Stimulated activated CD4-positive, alpha-beta T cell treated with anti-CD3 and anti-CD28 coated beads, Interleukin-15, amount 100 ng/mL, for 1 hour (primary cell): ENCODE measurements around the gene ERVW-1.

ENCODE experiments used
- DNase-seq, 2 donors: peaks; one replicate each; pipeline ENCODE4 v3.0.0-alpha.2; 2020; ENCODE audit warnings: low read depth in 1 of 2, low spot score in 1 of 2

The ERVW-1 gene

GRCh38 chr7:92425311-92425947 lies 52.3 kb downstream of the ERVW-1 start:
- DNase-seq: no peak

GRCh38 chr7:92423710-92424131 lies 54.0 kb downstream of the ERVW-1 start:
- DNase-seq: no peak

- DNase-seq: no peak
Measured at GRCh38 chr7:92422926-92423325, 54.8 kb downstream of the ERVW-1 start.

- DNase-seq: no peak
Measured at GRCh38 chr7:92421676-92422435, 55.9 kb downstream of the ERVW-1 start.
